HG02852 (cell line): ENCODE data around the gene CROCC.

Source experiments
- ATAC-seq: cut with Tn5 transposase; IDR thresholded peaks from one replicate; pipeline ENCODE4 v1.9.1; 2021; ENCODE audit warnings: mild to moderate bottlenecking, moderate library complexity; ENCODE audit not compliant: unreplicated experiment

Gene CROCC

DNA sequence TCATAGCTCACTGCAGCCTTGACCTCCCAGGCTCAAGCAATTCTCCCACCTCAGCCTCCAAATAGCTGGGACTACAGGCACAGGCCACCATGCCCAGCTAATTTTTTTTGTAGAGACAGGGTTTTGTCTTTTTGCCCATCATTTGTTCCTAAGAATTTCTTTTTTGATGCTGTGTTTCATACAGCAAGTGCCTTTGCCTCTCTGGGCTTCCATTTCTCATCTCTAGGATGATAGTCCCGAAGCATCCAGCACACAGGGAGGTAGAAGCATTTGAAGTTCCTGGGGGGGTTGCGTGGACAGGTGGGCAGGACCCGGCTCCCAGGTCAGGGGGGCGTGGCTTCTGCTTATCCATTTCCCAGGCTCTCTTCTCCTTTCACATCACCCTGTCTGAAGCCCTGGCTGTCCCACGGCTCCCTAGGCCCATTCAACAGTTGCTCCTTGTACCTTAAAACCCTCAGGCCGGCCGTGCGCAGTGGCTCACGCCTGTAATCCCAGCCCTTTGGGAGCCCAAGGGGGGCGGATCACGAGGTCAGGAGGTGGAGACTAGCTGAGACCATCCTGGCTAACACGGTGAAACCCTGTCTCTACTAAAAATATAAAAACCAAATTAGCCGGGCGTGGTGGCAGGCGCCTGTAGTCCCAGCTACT is 86.6 kb downstream of the CROCC start:
- no peak for ATAC-seq

GRCh38 chr1:17009706-17010105 is 88.0 kb downstream of the CROCC start:
- no peak for ATAC-seq

GRCh38 chr1:17011092-17011438 is 89.3 kb downstream of the CROCC start:
- no peak for ATAC-seq

- peak; percentile 90 for ATAC-seq
Observed at GRCh38 chr1:17011439-17012307, 89.9 kb downstream of the CROCC start, which contains the start of gene ATP13A2. Gene ATP13A2 (minus strand): TSS chr1:17011928. CDS start chr1:17011738, 190 bp downstream.

DNA sequence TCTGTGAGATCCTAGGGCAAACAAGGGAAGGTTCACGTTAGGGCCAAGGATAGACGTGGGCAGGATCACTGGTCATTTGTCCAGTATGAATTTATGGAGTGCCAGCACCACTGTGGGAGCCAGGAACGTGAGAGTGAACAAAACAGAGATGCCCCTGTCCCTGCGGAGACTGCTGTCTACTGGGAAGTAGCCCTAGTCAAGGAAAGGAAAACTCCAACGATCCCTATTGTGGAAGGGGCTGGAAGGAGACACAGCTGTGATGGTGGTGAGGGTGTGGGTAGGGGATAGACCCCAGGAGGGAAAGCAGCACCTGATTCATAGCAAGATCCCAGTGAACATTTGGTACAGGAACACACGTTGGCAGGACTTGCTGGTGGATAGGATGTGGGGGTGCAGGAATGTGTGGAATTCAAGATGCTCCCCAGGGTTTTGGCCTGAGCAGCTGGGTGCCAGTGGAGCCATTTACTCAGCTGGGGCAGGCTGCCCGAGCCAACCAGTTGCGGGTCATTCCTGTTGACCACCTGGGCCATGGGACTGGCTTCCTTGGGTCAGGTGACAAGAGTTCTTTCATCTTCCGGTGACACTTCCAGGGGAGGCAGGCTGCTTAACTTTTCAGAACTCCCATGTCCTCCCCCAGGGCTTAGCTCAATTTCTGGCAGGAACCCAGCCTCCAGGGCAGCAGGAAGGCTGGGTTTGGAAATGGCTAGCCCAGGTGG is 91.2 kb downstream of the CROCC start:
- no peak for ATAC-seq

- no peak for ATAC-seq
Observed at GRCh38 chr1:17013491-17014320, 92.0 kb downstream of the CROCC start.

GRCh38 chr1:17014671-17015567 is 93.2 kb downstream of the CROCC start:
- no peak for ATAC-seq

DNA sequence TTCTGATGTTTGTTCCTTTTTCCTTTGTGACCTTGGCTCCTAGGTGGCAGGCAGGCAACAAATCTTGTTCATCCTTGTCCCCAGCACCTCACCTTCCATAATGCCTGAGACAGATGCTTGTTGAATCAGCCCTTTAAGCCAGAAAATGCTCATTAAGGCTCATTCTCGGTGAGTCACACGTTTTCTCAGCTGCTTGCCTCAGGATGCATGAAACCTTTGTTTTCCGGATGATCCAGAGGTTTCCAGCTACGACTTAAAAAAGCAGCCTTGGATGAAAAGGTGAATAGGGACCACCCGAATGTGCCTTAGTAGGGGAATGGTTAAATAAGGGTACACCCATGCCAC is 94.6 kb downstream of the CROCC start:
- no peak for ATAC-seq

GRCh38 chr1:17017435-17017834 is 95.7 kb downstream of the CROCC start:
- no peak for ATAC-seq

DNA sequence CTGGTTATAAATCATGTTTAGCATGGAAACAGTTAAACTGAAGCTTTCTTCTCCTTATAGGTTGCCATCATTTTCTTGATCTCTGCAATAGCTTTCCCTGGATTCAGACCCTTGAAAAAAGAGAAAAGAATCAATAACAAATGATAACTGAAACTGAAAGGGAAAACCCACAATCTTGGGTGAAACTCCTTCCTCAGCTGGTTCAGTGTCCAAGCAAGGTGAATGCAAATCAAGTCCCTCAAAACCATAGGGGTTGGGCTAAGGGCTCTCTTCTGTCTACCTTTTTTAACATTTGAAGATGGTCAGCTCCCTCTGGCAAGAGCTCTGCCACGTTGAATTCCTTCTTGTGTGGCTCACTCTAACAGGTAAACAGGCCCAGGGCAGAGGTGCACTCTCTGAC is 97.1 kb downstream of the CROCC start:
- ATAC-seq: no peak

DNA sequence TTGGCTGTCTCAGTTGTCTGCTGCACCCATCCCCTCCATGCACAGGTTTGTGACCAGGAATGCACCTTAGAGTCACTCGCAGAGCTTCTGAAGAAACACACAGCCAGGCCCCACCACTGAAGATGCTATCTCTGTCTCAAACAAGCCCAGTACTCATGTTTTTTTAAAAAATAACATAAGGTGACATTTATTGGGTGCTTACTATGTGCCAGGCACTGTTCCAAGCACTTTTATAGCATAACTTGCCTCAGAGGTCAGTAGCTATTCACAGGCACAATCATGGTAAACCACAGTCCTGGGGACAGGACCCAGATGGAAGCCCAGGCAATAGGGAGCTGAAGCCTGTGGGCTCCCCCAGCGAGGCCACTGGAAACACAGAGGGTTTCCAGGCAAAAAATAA is 98.8 kb downstream of the CROCC start:
- no peak for ATAC-seq

- no peak for ATAC-seq
Observed at GRCh38 chr1:17021896-17022295, 100.2 kb downstream of the CROCC start.
